Measurements from ENCODE around the gene FAM180B.

DNA sequence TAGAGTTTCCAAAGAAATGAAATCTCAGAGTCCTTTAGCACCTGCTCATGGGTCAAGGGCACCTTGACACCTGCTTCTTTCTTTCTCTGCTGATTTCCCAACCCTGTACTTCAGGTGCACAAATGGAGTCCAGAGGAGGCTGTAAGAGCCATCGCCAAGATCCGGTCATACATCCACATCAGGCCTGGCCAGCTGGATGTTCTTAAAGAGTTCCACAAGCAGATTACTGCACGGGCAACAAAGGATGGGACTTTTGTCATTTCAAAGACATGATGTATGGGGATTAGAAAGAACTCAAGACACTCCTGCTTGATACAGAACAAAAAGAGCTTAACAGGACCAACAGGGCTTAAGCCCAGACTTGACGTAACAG lies 15.1 kb upstream of the FAM180B start:
- TF ChIP-seq, protein P1, sequence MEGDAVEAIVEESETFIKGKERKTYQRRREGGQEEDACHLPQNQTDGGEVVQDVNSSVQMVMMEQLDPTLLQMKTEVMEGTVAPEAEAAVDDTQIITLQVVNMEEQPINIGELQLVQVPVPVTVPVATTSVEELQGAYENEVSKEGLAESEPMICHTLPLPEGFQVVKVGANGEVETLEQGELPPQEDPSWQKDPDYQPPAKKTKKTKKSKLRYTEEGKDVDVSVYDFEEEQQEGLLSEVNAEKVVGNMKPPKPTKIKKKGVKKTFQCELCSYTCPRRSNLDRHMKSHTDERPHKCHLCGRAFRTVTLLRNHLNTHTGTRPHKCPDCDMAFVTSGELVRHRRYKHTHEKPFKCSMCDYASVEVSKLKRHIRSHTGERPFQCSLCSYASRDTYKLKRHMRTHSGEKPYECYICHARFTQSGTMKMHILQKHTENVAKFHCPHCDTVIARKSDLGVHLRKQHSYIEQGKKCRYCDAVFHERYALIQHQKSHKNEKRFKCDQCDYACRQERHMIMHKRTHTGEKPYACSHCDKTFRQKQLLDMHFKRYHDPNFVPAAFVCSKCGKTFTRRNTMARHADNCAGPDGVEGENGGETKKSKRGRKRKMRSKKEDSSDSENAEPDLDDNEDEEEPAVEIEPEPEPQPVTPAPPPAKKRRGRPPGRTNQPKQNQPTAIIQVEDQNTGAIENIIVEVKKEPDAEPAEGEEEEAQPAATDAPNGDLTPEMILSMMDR (IDR thresholded peaks at IDR 0.05), result no peak
- TF ChIP-seq POLR2A (IDR thresholded peaks at IDR 0.05), result no peak

Data from body of pancreas (tissue), 4 donors.